NCI-H345 treated with DMSO at 0.1 percent for 48 hours (cell line): ENCODE data around the gene TNFRSF4.

ENCODE experiments used
- DNase-seq: peaks from one replicate; lab custom pipeline; 2025; ENCODE audit not compliant: unreplicated experiment; lab: John Stamatoyannopoulos, UW

Gene TNFRSF4

GRCh38 chr1:1234180-1234808, 20.3 kb upstream of the TNFRSF4 start:
- no peak for DNase-seq

GRCh38 chr1:1233567-1233892, 19.6 kb upstream of the TNFRSF4 start:
- DNase-seq: no peak

GRCh38 chr1:1232796-1233566, 19.0 kb upstream of the TNFRSF4 start:
- no peak for DNase-seq

DNA sequence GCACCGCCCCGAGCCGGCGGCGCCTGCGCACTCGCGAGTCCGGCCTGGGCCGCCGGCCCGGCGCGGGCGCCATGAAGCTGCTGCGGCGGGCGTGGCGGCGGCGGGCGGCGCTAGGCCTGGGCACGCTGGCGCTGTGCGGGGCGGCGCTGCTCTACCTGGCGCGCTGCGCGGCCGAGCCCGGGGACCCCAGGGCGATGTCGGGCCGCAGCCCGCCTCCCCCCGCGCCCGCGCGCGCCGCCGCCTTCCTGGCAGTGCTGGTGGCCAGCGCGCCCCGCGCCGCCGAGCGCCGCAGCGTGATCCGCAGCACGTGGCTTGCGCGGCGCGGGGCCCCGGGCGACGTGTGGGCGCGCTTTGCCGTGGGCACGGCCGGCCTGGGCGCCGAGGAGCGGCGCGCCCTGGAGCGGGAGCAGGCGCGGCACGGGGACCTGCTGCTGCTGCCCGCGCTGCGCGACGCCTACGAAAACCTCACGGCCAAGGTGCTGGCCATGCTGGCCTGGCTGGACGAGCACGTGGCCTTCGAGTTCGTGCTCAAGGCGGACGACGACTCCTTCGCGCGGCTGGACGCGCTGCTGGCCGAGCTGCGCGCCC, 18.3 kb upstream of the TNFRSF4 start, which contains the start of gene B3GALT6:
TSS of gene B3GALT6 (plus strand) at position 30 of the 588 bp plus-strand sequence. CDS start at position 72, 42 bp downstream.
- DNase-seq: no peak

DNA sequence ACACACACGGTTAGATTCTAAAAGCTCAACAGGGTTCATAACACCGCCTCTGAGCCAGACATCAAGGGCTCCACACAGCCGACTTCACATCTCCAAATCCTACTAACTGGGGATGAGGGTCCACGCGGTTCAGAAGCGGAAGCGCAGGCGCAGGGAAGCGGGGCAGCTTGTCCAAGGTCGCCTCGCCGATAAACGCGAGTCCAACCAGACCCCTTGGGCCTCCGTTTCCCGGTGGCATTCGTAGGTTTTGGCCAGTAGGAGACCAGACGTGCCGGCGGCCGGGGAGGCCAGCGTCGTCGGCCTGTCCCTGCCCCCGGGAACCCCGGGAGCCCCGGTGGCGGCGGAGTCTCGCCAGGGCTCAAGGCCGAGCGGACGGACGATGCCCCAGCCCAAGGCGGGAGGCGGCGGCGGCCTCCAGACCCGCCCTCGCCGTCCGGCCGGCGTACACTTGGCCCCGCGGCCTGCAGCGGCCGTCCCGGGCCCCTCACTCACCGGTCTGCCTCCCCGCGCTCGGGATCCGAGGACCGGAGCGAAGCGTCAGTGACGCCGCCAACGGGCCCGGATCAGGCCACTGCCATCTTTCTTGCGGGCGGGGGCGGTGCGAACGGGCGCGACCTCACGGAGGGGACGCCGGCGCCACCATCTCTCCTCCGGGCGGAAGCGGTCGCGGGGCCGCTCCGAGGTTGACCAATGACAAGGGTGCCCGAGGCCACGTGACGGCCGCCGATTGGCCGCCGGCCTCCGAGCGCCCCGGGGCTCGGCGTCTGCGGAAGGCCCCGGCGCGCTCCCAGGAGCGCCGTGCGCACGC, 17.7 kb upstream of the TNFRSF4 start, which contains the start of gene SDF4:
TSS of gene SDF4 (minus strand) at position 602 of the 808 bp plus-strand sequence. CDS start 3,229 bp downstream, outside the sequence.
- peak; percentile 90 for DNase-seq

DNA sequence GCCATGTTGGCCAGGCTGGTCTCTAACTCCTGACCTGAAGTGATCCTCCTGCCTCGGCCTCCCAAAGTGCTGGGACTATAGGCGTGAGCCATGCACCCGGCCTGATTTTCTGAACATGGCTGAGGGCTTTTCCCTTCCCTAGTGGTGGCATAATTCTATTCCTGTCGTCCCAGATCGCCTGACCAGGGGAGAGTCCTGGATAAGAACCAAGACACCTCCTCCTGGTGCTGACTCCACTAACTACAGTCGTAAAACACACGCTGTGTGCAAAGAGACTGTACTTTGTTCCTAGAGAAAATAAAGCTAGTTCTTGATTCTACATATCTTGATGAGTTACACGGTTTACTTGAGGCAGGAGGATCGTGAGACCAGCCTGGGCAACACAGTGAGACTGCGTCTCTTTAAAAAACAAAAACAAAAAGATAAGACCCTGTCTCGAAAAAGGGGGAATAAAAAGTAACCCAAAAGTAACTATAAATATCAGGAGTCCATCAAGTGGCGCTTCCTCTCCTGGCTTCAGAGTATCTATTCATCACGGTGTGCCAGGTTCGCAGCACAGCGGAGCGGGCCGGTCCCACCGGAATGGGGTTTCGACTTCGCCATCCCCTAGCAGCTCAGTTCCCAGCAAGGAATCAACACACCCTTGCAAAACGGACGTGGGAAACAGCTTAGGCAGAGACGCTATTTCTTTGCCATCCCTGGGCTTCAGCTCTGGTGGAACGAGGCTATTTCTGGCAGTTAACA, 16.9 kb upstream of the TNFRSF4 start:
- no peak for DNase-seq

- DNase-seq: no peak
Observed at GRCh38 chr1:1229770-1230169, 15.8 kb upstream of the TNFRSF4 start.

- no peak for DNase-seq
Observed at GRCh38 chr1:1228596-1229321, 14.8 kb upstream of the TNFRSF4 start.

DNA sequence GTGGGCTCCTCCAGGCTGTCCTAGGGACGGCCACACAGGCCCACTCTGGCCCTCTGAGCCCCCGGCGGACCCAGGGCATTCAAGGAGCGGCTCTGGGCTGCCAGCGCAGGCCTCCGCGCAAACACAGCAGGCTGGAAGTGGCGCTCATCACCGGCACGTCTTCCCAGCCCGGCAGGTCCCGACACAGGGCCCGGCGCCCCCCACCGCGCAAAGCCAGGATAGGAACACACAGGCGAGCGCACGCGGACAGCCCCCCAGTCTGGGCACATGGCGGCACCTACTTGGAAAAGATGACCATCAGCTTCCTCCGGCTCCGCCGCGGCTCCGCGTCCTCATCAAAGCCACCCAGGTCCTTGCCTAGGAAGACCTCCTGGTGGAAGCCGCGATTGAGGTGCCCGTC, 14.2 kb upstream of the TNFRSF4 start:
- DNase-seq: no peak

GRCh38 chr1:1227386-1227785, 13.4 kb upstream of the TNFRSF4 start:
- DNase-seq: no peak

GRCh38 chr1:1226566-1227362, 12.8 kb upstream of the TNFRSF4 start:
- DNase-seq: no peak

DNA sequence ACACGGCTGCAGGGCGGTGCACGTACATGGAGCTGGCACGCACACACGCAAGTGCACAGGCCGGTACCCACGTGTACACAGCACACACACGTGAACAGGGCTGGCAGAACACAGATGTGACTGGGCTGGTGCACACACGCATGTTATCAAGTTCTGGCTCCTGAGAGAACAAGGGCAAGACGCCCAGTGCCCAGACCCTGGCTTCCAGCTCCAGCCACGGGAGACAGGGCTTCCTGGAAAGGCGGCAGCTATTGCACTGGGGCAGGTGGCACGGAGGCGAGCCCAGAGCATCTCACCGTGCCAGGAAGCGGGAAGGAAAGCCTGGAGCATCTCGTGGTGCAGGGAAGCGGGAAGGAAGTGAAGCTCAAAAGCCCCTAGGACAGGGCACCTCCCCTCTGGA, 12.0 kb upstream of the TNFRSF4 start:
- DNase-seq: no peak

DNA sequence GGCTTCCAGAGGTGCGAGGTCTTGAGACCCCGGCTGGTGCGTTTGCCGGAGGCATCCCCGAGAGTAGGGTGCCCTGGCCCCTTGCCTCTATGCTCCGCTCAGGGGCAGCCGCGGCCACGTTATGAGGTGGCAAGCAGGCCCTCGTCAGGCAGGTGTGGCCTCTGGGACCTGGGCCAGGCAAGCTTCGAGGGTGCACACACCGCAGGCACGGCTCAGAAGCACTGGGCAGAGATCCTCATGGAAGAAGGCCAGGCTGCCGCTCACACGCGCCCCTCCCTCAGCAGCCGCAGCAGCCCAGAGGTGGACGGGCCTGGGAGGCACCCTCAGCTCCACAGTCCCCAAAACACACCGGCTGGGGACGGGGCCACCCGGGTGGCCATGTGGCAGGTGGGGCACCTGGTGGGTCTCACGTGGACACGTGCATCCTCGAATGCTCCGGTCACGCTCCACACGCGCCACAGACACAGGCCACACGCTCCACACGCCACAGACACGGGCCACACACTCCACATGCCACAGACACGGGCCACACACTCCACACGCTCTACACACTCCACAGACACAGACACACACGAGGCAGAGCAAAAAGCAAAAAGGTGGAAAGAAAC, 11.4 kb upstream of the TNFRSF4 start:
- DNase-seq: no peak

DNA sequence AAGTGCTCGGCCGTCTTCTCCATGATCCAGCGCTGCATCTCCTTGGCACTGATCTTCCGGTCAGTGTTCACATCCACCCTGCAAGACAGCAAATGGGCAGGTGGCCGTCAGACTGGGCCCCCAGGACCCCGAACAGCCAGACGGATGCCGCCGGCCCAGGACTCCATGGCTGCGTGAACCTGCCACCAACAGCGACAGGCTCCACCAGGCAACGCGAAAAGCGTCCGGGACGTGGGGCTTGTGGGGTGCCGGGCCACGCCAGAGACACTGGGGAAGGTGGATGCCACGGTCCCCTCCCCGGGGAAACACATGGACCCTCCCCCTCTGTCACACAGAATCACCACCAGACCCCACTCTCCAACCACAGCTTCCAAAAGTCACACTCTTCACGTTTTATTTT, 9.9 kb upstream of the TNFRSF4 start:
- DNase-seq: no peak

GRCh38 chr1:1223321-1223720, 9.4 kb upstream of the TNFRSF4 start:
- no peak for DNase-seq

DNA sequence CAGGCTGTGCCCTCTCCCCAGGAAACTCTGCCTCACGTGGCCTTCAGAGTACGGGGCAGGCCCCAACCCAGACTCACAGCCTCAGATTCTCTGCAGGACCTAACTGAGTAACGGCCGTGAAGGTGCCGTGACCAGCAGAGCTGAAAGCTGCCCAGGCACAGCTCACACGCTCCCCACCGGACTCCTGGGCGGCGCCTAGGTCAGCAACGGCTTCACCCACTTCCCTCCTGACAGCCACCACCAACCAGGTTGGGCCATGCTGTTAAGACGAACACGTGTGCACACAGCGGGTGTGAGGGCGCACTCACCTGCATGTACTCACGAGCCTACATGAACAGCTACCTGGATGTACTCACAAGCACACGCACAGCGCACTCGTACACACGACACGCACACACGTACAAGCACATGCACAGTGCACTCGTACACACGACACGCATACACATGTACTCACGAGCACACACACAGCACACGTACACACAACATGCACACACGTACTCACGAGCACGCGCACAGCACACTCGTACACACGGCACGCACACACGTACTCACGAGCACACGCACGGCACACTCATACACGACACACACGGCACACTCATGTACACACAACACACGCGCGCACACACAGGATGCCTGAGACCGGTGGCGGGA, 8.7 kb upstream of the TNFRSF4 start:
- DNase-seq: no peak

GRCh38 chr1:1221887-1222574, 8.1 kb upstream of the TNFRSF4 start:
- no peak for DNase-seq

DNA sequence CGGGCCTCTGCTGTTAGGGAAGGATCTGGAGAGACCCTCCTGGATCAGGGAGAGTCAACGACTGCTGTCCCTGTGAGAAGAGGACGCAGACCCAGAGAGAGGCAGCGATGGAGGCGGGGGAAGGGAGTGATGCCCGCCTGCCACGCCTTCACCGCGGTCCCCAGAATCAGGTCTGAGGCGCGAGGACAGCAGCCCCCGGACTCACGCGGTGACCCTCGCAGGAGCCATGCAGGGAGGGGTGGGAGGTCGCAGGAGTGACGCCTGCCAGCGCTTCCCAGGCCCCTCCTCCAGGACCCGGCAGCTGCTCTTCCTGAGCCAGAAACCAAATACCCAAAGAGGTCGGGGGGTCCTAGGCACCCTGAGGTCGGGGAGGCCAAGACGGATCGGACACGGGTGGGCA, 6.2 kb upstream of the TNFRSF4 start:
- DNase-seq: no peak
